Parietal lobe (tissue), 1 donor: ENCODE results near the gene ONECUT2. TPM values are rescaled to one million over a fixed set of nuclear protein-coding genes. Genes with fewer than 3 reads are reported as not detected.

ENCODE experiments used
- total RNA-seq: library from RNA; depleted of rRNA; stranded (reverse); fragments of >200 nt; gene quantifications from one replicate; pipeline ENCODE4 v1.2.3, GENCODE V29; 2014

Gene ONECUT2
- total RNA-seq, result 2.5 TPM

DNA sequence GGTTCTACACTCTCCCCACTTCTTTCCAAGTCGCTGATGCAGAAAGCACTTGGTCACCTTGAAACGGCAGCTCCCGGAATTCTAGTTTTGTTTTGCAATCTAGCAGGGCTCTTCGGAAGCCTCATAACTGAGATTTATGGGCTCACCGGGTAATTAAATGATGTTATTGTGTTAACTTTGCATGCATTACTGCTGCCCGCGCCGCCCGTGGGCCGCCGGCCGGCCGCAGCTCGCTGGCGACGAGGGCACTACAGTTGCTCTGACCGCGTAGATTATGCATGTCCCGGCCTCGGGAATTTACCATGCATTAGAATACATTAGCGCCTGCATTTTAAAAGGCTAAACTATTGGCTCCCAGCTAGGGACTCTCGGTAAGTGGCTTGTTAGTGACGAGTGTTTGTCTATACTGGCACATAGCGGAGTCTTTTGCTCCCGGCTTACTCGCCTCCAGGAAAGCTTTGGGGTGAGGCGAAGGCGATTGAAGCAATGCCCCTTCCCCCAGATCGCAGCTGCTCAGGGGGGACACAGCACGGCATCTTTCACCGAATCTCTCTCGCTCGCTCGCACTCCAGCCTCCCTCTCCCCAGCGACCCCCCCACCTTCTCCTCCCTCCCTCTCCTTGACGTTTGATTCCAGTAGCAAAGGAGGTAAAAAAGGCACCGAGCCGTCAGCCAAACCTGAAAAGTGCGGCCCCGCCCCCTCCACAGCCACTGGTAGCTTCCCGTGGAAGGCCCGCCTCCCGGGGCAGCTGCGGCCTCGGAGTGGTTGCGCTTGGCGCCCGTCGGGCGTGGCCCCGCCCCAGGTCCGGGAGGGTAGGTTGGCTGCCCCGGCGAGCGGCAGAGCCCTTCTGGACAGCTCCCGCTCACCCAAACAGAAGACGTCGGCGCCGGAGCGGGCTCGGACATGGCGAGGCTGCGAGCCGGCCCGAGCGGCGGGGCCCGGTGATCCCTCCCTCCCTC lies at the start of gene ONECUT2:
ONECUT2 (plus strand) TSS at position 839 of the 959 bp plus-strand sequence. CDS start 343 bp downstream, outside the sequence.

Other genes starting within 250 kb of the ONECUT2 start
- 16.6 TPM for gene ST8SIA3, start 82.8 kb upstream of the ONECUT2 start, total RNA-seq
- gene FECH, start 151.3 kb downstream of the ONECUT2 start, total RNA-seq, result 20.7 TPM
- 125 TPM for gene NARS1, start 186.5 kb downstream of the ONECUT2 start, total RNA-seq